ENCODE measurements around the gene DCLK1.

DCLK1 gene

DNA sequence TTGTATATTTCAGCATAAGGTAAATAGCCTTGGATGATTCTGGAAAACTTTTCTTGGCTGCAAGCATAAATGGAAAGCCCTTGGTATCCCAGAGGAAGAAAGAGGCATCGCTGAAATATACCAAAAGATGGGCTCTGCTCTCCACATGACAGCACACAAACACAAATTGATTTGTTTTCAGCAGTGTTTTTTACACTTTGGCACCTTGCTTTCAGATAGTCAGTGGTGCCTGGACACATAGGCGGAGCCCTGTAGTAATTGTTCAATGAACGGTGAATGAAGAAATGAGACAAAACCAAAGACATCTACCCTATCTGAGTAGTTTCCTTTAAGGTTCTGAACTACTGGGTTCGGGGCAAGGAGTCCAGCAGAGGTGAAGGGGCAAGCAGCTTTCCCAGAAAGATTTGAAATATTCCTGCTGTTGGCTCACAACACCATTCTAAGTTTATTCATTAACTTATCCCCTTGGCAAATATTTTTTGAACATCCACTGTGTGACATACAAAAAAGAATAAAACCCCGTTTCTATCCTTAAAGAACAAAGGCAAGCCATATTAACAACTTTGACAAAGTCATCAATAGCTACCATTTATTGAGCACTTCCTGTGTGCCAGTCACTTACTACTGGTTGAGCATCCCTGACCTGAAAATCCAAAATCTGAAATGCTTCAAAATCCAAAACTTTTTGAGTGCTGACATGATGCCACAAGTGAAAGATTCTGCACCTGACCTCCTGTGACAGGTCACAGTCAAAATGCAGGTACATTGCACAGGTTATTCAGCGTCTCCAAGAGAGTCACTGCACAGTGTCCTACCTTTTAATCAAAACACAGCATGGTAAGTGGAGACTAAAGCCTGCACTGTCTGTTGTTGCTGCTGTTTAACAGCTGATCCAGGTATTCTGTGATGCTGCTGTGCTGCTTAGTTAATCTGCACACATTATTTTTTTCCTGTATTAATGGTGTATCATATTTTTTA lies 238.1 kb downstream of the DCLK1 start:
- Histone ChIP-seq H3K4me3 (no peak overlapping the region), H3K27me3 (no peaks in the 10 kb centered on the region), H3K4me1 (no peaks in the 10 kb centered on the region), H3K9ac (no peak overlapping the region), H3K4me2 (no peak overlapping the region), H3K27ac (no peak overlapping the region), H3K36me3 (no peaks in the 10 kb centered on the region), H3K9me3 (no peaks in the 10 kb centered on the region), H4K20me1 (no peaks in the 10 kb centered on the region)
- no peak for TF ChIP-seq Cebpa-rat (IDR thresholded peaks at IDR 0.05)

DNA sequence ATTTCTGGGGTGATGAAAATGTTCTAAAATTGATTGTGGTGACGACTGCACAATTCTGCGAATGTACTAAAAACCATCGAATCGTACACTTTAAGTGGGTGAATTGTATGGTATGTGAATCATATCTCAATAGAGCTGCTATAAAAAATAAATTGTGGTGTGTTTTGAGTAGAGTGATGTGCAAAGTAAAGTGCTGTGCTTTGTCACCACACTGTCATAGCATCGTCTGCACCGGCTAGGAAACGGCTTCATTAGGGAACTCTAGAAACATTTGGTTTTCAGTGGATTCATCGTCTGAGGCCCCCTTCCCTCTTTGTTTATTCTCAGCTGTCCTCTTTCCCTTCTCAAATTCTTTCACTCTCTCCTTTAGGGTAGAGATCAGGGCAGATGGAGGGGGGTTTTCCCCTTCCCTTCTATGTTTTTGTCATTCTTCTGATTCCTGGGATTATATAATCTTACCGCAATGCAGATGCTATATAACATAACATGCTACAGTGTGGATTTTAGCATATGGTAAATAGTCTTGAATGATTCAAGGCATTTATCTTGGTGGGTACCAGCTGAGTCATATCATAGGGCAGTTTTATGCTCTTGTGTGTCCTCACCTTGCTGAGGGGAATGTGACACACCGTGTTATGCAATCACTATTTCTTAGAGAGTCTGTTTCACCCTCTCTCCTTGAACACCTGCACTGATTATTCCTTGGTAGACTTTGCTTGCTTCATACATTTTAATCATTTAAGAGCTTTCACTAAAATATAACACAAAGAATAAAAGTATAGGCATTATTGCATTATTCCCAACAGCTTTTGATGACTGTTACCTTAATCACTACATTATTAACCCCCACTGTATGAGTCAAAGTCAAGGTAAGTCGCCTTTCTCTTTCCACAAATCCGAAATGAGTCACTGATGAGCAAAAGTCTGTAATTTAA lies 239.4 kb downstream of the DCLK1 start:
- Histone ChIP-seq H3K27ac (no peak overlapping the region), H3K9ac (no peak overlapping the region), H3K27me3 (no peaks in the 10 kb centered on the region), H3K9me3 (no peaks in the 10 kb centered on the region), H3K36me3 (no peaks in the 10 kb centered on the region), H4K20me1 (no peaks in the 10 kb centered on the region), H3K4me1 (no peaks in the 10 kb centered on the region), H3K4me2 (no peak overlapping the region), H3K4me3 (no peak overlapping the region)
- TF ChIP-seq Cebpa-rat (IDR thresholded peaks at IDR 0.05), result no peak

DNA sequence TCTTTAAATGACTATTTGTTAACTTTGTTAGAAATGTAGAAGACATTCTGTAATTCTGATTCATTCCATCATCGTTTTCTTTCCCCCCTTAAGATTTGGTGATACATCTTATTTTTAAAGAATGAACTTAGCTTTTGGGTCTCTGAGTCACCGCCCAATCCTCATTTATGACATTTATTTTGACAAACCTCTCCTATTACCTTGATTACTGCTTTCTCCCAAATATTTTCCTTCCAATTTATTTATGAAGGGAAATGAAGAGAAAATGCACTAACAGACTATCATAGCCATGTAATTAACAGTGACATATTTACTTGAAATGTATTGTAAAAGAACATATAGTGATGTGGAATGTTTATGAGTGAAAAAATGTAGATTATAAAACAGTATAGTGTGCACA lies 241.6 kb downstream of the DCLK1 start:
- Histone ChIP-seq H3K27ac (no peak overlapping the region), H3K9me3 (no peaks in the 10 kb centered on the region), H3K4me3 (no peak overlapping the region), H3K27me3 (no peaks in the 10 kb centered on the region), H3K36me3 (no peaks in the 10 kb centered on the region), H3K4me1 (no peaks in the 10 kb centered on the region), H3K4me2 (no peak overlapping the region), H4K20me1 (no peaks in the 10 kb centered on the region), H3K9ac (no peak overlapping the region)
- no peak for TF ChIP-seq Cebpa-rat (IDR thresholded peaks at IDR 0.05)

DNA sequence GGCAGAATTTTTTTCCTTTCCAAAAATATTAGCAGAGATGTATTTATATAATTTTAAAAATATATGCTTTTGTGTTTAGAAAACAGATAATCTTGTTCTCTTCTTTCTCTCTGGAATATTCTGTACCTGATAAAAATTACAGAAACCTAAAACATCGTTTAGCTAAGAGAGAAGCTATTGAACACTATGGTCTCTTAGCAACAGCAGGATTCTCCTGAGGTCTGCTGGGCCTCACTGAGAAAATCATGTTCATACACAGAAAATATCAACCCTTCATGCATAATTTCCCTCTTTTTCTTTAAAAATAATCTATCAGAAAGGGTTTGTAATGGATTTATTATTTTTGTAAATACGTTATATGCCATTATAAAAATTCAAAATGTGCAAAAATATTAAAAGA lies 242.2 kb downstream of the DCLK1 start:
- H3K36me3 ChIP-seq, result no peaks in the 10 kb centered on the region
- no peak overlapping the region for H3K27ac ChIP-seq
- no peaks in the 10 kb centered on the region for H3K9me3 ChIP-seq
- TF ChIP-seq Cebpa-rat (IDR thresholded peaks at IDR 0.05), result no peak
- no peak overlapping the region for H3K9ac ChIP-seq
- H3K4me2 ChIP-seq, result no peak overlapping the region
- no peak overlapping the region for H3K4me3 ChIP-seq
- H3K27me3 ChIP-seq, result no peaks in the 10 kb centered on the region
- no peaks in the 10 kb centered on the region for H3K4me1 ChIP-seq
- no peaks in the 10 kb centered on the region for H4K20me1 ChIP-seq

DNA sequence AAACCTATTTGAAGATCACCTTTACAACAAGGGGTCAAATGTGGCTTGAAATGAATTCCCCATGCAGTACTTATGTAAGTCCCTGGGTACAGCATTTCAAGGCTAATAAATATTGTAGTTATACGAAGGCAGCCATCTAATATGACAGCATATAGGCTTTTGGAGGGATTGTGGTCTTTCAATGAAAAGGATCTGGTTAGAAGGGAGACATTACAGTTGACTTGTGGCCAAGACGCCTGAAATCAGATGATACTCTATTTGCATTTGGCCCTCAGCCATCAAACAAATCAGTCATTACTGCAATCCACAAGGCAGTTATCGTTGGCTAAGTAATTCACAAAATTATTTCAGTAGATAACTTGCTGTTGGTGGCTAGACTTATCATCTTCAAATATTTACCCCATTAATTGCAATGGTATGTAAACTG lies 242.7 kb downstream of the DCLK1 start:
- Histone ChIP-seq H3K9me3 (no peaks in the 10 kb centered on the region), H3K36me3 (no peaks in the 10 kb centered on the region), H3K4me1 (no peaks in the 10 kb centered on the region), H3K4me2 (no peak overlapping the region), H4K20me1 (no peaks in the 10 kb centered on the region), H3K27me3 (no peaks in the 10 kb centered on the region), H3K9ac (no peak overlapping the region), H3K27ac (no peak overlapping the region), H3K4me3 (no peak overlapping the region)
- no peak for TF ChIP-seq Cebpa-rat (IDR thresholded peaks at IDR 0.05)

DNA sequence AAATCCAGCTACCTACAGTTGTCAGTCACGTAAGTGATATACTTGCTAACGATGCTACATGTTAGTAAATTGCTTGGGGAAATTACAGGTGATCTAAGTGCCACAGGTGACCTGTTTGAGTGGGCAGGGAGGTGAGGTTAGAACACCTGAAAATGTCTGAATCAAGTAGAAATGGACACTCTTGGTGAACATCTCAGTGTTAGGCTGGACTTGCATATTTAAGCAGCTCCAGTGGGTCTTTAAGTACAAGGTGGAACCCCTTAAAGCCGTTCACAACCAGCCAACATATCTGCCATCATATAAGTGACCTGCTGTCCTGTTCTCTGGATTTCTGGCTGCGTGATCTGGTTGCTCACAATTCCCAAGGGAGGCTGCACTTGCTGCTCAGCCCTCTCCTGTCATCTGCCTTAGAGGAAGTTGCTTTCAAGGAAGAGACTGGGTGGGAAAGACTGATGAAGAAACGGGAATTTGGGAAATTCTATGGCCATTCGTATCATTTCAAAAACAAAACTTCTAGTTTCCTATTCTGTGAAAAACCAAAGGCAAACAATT lies 244.0 kb downstream of the DCLK1 start:
- H4K20me1 ChIP-seq, result no peaks in the 10 kb centered on the region
- TF ChIP-seq Cebpa-rat (IDR thresholded peaks at IDR 0.05), result no peak
- no peaks in the 10 kb centered on the region for H3K9me3 ChIP-seq
- H3K4me2 ChIP-seq, result no peak overlapping the region
- H3K27ac ChIP-seq, result no peak overlapping the region
- no peaks in the 10 kb centered on the region for H3K36me3 ChIP-seq
- no peak overlapping the region for H3K9ac ChIP-seq
- H3K27me3 ChIP-seq, result no peaks in the 10 kb centered on the region
- H3K4me1 ChIP-seq, result no peaks in the 10 kb centered on the region
- no peak overlapping the region for H3K4me3 ChIP-seq

DNA sequence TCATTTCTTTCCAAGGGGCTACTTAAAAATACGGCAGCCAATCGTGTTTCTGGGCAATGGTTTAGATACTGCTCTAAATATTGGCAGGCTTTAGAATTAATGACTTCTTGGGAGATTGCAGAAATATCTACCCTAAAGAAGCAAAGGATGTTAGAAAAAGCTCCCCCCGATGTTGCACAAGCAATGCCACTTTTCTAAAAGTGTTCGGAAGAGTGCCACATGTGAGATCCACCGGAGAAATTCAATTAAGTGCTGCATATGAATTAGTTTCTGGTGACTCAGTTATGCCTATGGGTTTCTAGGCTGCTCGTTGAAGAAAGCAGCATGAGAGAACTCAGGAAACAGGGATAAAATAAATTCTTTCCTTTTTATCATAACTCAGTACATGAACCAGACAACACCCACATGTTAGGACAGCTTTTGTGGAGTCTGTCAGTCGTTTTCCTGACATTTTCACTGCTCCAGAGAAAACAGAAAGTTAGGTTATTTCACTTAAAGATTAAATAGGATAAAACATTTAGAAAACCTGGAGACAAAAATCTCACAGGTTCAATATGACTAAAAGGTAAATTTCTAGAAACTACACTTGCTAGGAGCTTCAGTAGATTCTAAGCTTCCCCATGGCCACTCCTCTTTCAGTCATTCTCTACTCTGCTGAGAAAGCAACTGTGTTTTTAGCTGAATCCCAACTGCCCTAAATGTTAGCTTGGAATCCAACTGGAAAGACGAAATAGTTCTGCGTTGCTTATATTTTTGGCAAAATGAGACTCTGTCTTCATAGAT lies 244.7 kb downstream of the DCLK1 start:
- no peak for TF ChIP-seq Cebpa-rat (IDR thresholded peaks at IDR 0.05)
- Histone ChIP-seq H3K4me2 (no peak overlapping the region), H3K4me1 (no peaks in the 10 kb centered on the region), H3K9me3 (no peaks in the 10 kb centered on the region), H3K36me3 (no peaks in the 10 kb centered on the region), H3K27ac (no peak overlapping the region), H3K9ac (no peak overlapping the region), H3K4me3 (no peak overlapping the region), H3K27me3 (no peaks in the 10 kb centered on the region), H4K20me1 (no peaks in the 10 kb centered on the region)

DNA sequence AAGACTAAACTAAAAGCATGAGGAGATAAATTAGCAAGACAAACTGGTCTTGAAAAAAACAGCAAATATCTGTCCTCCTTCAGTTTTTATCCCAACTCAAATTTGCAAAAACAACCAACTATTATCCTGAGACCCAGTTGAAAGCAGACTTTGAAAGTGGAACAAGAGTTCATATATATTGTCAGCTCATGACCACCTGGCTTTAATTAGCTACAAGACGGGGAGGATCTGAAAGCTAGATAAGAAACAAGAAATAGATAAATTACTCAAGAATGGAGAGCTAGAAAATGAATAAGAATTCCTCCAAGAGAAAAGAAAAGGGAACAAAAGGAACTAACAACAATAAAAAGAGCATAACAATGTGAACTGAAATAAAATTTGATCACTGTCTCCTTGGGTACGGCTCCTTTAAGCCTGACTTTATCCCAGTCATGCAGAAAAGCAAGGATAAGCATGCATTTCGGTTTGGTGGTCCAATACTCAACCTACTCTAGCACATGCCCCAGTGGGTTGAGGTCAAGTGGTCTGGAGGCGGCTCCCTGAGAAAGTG lies 246.9 kb downstream of the DCLK1 start:
- Histone ChIP-seq H4K20me1 (no peaks in the 10 kb centered on the region), H3K4me2 (no peak overlapping the region), H3K9me3 (no peaks in the 10 kb centered on the region), H3K27me3 (no peaks in the 10 kb centered on the region), H3K9ac (no peak overlapping the region), H3K4me3 (no peak overlapping the region), H3K27ac (no peak overlapping the region), H3K4me1 (no peaks in the 10 kb centered on the region), H3K36me3 (no peaks in the 10 kb centered on the region)
- TF ChIP-seq Cebpa-rat (IDR thresholded peaks at IDR 0.05), result no peak
